A673 (cell line): ENCODE data around the gene USP2.

Experiments used
- CTCF ChIP-seq: fragments of 300-800, 200-600 bp; sonication (generic); conservative IDR thresholded peaks from 2 replicates; pipeline ENCODE4 v1.5.1; 2017; ENCODE audit warnings: low read depth, mild to moderate bottlenecking, antibody characterized with exemption, low read length, moderate library complexity, mixed read lengths
- EZH2 ChIP-seq: fragments of 200-600 bp; sonication (generic); IDR thresholded peaks from 2 replicates; pipeline ENCODE4 v1.6.1; 2017; ENCODE audit warnings: borderline replicate concordance, low read depth, mild to moderate bottlenecking, mixed read lengths, antibody characterized with exemption, low read length; ENCODE audit not compliant: poor library complexity, severe bottlenecking

DNA sequence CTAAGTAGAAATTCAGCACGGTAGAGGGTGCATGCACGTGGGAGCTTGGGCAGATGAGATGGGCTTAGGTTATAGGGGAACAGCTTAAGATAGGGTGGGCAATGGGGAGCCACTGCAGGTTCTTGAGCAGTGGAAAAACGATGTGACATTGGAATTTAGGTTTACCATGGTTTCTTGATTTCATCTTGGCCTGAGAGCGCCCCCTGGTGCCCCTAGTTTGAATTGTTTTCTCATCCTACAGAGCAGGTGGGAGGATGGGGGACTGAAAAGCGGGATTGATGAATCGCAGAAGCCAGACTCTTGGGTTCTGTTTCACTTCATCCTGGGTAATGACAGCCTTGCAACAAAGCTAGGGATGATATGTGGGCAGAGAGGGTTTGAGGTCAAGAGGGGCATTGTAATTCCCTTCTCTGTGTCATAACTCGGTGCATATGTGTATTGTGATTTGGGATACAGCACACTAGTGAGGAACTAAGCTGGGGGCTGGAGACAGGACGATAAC, 57.9 kb downstream of the USP2 start:
- TF ChIP-seq CTCF (peak; percentile 93), EZH2 (no peak)
